GM12878 (cell line): ENCODE data around the gene GP9. TPM values are rescaled to one million over a fixed set of nuclear protein-coding genes. Genes with fewer than 3 reads are reported as not detected.

Experiments
- ATAC-seq: fragments of 200-7000 bp; cut with Tn5 transposase; 3 replicates; pipeline ENCODE4 v1.9.1; 2020; ENCODE audit warnings: mild to moderate bottlenecking, moderate library complexity
- BruUV-seq: library from RNA; stranded (reverse); fragments of 400-500 nt; replicated peaks from 2 replicates; lab custom pipeline; 2021; lab: Mats Ljungman, UMichigan
- CTCF ChIA-PET: fragments of 300-600 bp; sonication (Branson Sonifier 250); formaldehyde crosslinking; extraction: SDS; loops from one replicate; lab custom pipeline; 2021; ENCODE audit warnings: inconsistent platforms; lab: Yijun Ruan, JAX
- POLR2A ChIA-PET: fragments of 350-600 bp; formaldehyde crosslinking; extraction: SDS; loops from one replicate; lab custom pipeline; 2021; ENCODE audit warnings: inconsistent platforms; lab: Charles Lee
- RAD21 ChIA-PET: fragments of 300-600 bp; sonication (Branson Sonifier 250); formaldehyde crosslinking; loops from one replicate; lab custom pipeline; 2023; ENCODE audit warnings: antibody characterized with exemption; ENCODE audit not compliant: unreplicated experiment; lab: Charles Lee
- SMC1A ChIA-PET: fragments of 300-600 bp; sonication (Branson Sonifier 250); formaldehyde crosslinking; loops from one replicate; lab custom pipeline; 2023; ENCODE audit not compliant: unreplicated experiment, uncharacterized antibody; lab: Charles Lee
- DNase-seq: peaks from one replicate; pipeline ENCODE4 v3.0.0-alpha.2; 2011; ENCODE audit warnings: low read depth, low spot score
- FAIRE-seq: peaks from 3 replicates; lab custom pipeline; 2011; peaks lifted over from hg19 to GRCh38; lab: Jason Lieb, UNC
- H2AFZ ChIP-seq: 2 replicates; pipeline ENCODE4 v1.6.0; 2011; ENCODE audit warnings: low read depth, low read length, control low read depth; ENCODE audit not compliant: control insufficient read depth
- H3K27ac ChIP-seq: 2 replicates; pipeline ENCODE4 v1.5.1; 2011; ENCODE audit warnings: control low read depth; ENCODE audit not compliant: control insufficient read depth, insufficient read depth
- H3K27me3 ChIP-seq, 2 experiments: replicated peaks in 1 of 2; 2 replicates each; pipeline versions ENCODE4 v1.6.0 to v1.6.1; 2011; ENCODE audit warnings: low read length in 1 of 2; ENCODE audit not compliant: control insufficient read depth in 2 of 2, insufficient read depth in 2 of 2
- H3K36me3 ChIP-seq, 2 experiments: 2 replicates each; pipeline ENCODE4 v1.5.1; 2011; ENCODE audit warnings: low read length in 1 of 2; ENCODE audit not compliant: control insufficient read depth in 2 of 2, insufficient read depth in 2 of 2
- H3K4me1 ChIP-seq: 2 replicates; pipeline ENCODE4 v1.6.1; 2011; ENCODE audit warnings: mild to moderate bottlenecking, low read length, moderate library complexity, mixed read lengths; ENCODE audit not compliant: control insufficient read depth, insufficient read depth
- H3K4me2 ChIP-seq: 2 replicates; pipeline ENCODE4 v1.6.0; 2011; ENCODE audit warnings: control low read depth; ENCODE audit not compliant: control insufficient read depth, insufficient read depth
- H3K4me3 ChIP-seq: fragments of 200-600 bp; sonication (generic); 2 replicates; pipeline ENCODE4 v1.5.1; 2016
- H3K79me2 ChIP-seq: 2 replicates; pipeline ENCODE4 v1.6.0; 2011; ENCODE audit warnings: low read length; ENCODE audit not compliant: control insufficient read depth, insufficient read depth
- H3K9ac ChIP-seq: 2 replicates; pipeline ENCODE4 v1.8.0; 2011; ENCODE audit warnings: low read length, control low read depth, mixed read lengths; ENCODE audit not compliant: control insufficient read depth, insufficient read depth
- H3K9me3 ChIP-seq: replicated peaks from 3 replicates; pipeline ENCODE4 v1.5.1; 2011; ENCODE audit warnings: mild to moderate bottlenecking, low read length; ENCODE audit not compliant: control insufficient read depth, insufficient read depth
- H4K20me1 ChIP-seq: 2 replicates; pipeline ENCODE4 v1.6.0; 2011; ENCODE audit not compliant: control insufficient read depth, insufficient read depth
- CEBPB ChIP-seq, 2 experiments: fragments of 150-350 bp in 1 of 2; IDR thresholded peaks; 2 replicates each; pipeline ENCODE4 v1.6.1; 2012 to 2014; ENCODE audit warnings: low read depth in 2 of 2, low read length in 2 of 2, borderline replicate concordance in 1 of 2, inconsistent platforms in 1 of 2
- CHD1 ChIP-seq: IDR thresholded peaks from 2 replicates; pipeline ENCODE4 v1.6.1; 2012; ENCODE audit warnings: low read depth, low read length, improper control_type of control experiment
- IKZF2 ChIP-seq, 2 experiments: fragments of 450-650 bp; IDR thresholded peaks; 2 replicates each; pipeline ENCODE4 v1.6.1; 2017; ENCODE audit warnings: mild to moderate bottlenecking in 2 of 2, moderate library complexity in 2 of 2
- KLF5 ChIP-seq: fragments of 450-650 bp; IDR thresholded peaks from 2 replicates; pipeline ENCODE4 v1.6.1; 2014; ENCODE audit warnings: mild to moderate bottlenecking; ENCODE audit not compliant: partially characterized antibody
- PAX8 ChIP-seq: fragments of 450-650 bp; IDR thresholded peaks from 2 replicates; pipeline ENCODE4 v1.6.1; 2017; ENCODE audit warnings: mild to moderate bottlenecking, moderate library complexity
- TCF3 ChIP-seq: IDR thresholded peaks from 2 replicates; pipeline ENCODE4 v1.6.1; 2012; ENCODE audit warnings: low read depth, mild to moderate bottlenecking, low read length, borderline replicate concordance; ENCODE audit not compliant: insufficient read depth
- WGBS: methylation state at CpG from one replicate; pipeline ENCODE4 v1.1.6; 2016; ENCODE audit warnings: low lambda C conversion rate; ENCODE audit not compliant: insufficient replicate concordance, insufficient coverage; ENCODE audit errors: missing lambda C conversion rate; 5-methylcytosine and 5-hydroxymethylcytosine counted together
- in situ Hi-C: fragments of 300-500 bp; cut with MboI; formaldehyde crosslinking; loops from 9 replicates; pipeline ENCODE4 v1.14.3; 2018; ENCODE audit warnings: mixed read lengths
- intact Hi-C: fragments of 100-400 bp; cut with micrococcal nuclease; formaldehyde crosslinking; loops from one replicate; pipeline ENCODE4 v1.14.2; 2022; ENCODE audit not compliant: unreplicated experiment
- polyA plus RNA-seq, 11 experiments: library from polyadenylated mRNA; depleted of rRNA in 4 of 11; unstranded in 6 of 11; stranded (reverse) in 5 of 11; fragments of >200 nt; fragmentation: Nextera tagmentation in 4 of 11; fragmentation: Illumina TruSeq in 1 of 11; extraction: Ambion mirVana in 4 of 11; extraction: Trizol in 1 of 11; gene quantifications; 1 replicate in 1 of 11; 2 replicates in 10 of 11; pipeline versions ENCODE4 v1.2.1 to v1.2.3, GENCODE V29; 2011 to 2016; ENCODE audit warnings: inconsistent platforms in 2 of 11, missing spikeins in 2 of 11, low read depth in 1 of 11
- total RNA-seq, 4 experiments: library from RNA; depleted of rRNA in 3 of 4; stranded (reverse); fragments of >200 nt in 3 of 4; fragmentation: Illumina TruSeq in 1 of 4; extraction: Trizol in 1 of 4; gene quantifications; 2 replicates each; pipeline versions ENCODE4 v1.2.1 to v1.2.3, GENCODE V29; 2013 to 2021
- TF ChIP-seq, protein P1 (sequence below): fragments of 150-350 bp; IDR thresholded peaks from 2 replicates; pipeline ENCODE4 v1.6.1; 2016; ENCODE audit warnings: low read depth, low read length
- TF ChIP-seq, protein P2 (sequence below), 3 experiments: IDR thresholded peaks in 2 of 3; conservative IDR thresholded peaks in 1 of 3; 2 replicates each; pipeline ENCODE4 v1.5.1; 2011; ENCODE audit warnings: low read depth in 3 of 3, low read length in 3 of 3, mild to moderate bottlenecking in 3 of 3, control low read depth in 2 of 3, moderate library complexity in 2 of 3, inconsistent platforms in 1 of 3, mixed read lengths in 1 of 3; ENCODE audit not compliant: control insufficient read depth in 2 of 3, insufficient read depth in 1 of 3; ENCODE audit errors: extremely low read depth in 1 of 3
- TF ChIP-seq, protein P3 (sequence below): fragments of 450-650 bp; IDR thresholded peaks from 2 replicates; pipeline ENCODE4 v1.6.1; 2016; ENCODE audit warnings: mild to moderate bottlenecking, moderate library complexity, borderline replicate concordance

The GP9 gene
- total and polyA plus RNA-seq, 10 of the 15 experiments (the other 5 are each of a cell fraction or from before 2014, with no cell fraction given) = 0.15 TPM; not detected in 9

DNA sequence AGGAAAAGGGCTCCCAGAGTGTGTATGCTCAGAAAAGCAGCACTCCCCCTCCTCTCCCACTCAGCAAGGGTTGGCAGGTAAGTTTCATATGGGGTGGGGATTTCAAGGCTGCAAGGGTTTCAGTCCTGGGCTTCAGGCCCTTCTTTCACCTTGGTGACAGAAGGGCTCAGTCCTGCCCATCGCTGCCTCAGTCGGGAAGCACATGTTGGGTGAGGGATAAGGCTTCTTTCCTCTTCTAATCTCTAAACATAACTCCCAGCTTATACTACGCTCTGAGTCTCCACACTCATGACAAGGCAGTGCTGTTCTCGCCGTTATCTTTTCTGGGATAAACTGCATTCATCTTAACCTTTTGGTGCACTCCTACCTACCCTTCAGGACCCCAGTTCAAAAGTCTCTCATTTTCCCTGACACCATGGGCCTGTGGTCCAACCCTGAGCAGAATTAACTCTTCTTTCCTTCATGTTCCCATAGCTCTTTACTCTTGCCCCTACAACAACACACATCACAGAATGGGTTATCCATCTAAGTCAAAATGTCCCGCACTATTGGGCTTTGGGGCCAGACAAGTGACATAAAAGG, 44.0 kb downstream of the GP9 start (continued):
- TF ChIP-seq, protein P1, sequence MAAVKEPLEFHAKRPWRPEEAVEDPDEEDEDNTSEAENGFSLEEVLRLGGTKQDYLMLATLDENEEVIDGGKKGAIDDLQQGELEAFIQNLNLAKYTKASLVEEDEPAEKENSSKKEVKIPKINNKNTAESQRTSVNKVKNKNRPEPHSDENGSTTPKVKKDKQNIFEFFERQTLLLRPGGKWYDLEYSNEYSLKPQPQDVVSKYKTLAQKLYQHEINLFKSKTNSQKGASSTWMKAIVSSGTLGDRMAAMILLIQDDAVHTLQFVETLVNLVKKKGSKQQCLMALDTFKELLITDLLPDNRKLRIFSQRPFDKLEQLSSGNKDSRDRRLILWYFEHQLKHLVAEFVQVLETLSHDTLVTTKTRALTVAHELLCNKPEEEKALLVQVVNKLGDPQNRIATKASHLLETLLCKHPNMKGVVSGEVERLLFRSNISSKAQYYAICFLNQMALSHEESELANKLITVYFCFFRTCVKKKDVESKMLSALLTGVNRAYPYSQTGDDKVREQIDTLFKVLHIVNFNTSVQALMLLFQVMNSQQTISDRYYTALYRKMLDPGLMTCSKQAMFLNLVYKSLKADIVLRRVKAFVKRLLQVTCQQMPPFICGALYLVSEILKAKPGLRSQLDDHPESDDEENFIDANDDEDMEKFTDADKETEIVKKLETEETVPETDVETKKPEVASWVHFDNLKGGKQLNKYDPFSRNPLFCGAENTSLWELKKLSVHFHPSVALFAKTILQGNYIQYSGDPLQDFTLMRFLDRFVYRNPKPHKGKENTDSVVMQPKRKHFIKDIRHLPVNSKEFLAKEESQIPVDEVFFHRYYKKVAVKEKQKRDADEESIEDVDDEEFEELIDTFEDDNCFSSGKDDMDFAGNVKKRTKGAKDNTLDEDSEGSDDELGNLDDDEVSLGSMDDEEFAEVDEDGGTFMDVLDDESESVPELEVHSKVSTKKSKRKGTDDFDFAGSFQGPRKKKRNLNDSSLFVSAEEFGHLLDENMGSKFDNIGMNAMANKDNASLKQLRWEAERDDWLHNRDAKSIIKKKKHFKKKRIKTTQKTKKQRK = no peak

DNA sequence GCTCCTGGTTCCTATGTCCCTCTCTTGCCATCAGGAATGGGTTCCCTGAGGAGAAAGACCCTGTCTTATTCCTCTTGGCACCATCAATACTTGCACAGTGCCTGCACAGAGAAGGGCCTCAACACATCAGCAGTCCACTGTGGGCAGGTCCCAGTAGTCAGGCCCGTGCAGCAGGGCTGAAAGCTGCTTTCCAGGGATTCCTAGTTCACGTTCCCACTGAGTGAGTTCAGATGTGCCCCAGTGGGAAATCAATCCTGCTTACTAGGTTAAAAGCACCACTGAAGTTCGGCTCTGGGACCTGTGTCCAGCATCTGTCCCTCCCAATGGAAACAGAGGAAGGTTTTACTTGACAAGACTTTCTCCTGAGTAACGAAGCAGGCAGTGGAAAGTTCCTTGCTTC, 45.3 kb downstream of the GP9 start:
- no peak for FAIRE-seq
- no peaks in the 10 kb centered on the region for H3K27me3 ChIP-seq
- no peaks in the 10 kb centered on the region for H3K79me2 ChIP-seq
- no peak overlapping the region for H3K27ac ChIP-seq
- peaks cover 0 to 8% of the 10 kb centered on the region in 2 experiments; a peak in 1 of 4 replicates for H3K36me3 ChIP-seq
- 94% methylated on average over 4 of the region's 4 CpGs for WGBS
- no peaks in the 10 kb centered on the region for H3K4me1 ChIP-seq
- ChIA-PET POLR2A (no interaction called here), CTCF (interaction anchor here (1.6 kb wide), 1 partner anchor 52 kb away, joined by 5 read pairs; no protein-coding TSS in a partner anchor), RAD21 (no interaction called here), SMC1A (no interaction called here)
- H2AFZ ChIP-seq = no peak overlapping the region
- DNase-seq = no peak
- in situ Hi-C loops (no loop called here), intact Hi-C loops (no loop called here)
- ATAC-seq = no peak
- no peaks in the 10 kb centered on the region for H3K9me3 ChIP-seq
- no peak overlapping the region for H3K9ac ChIP-seq
- no peak overlapping the region for H3K4me3 ChIP-seq
- BruUV-seq = no TSS peak
- no peak overlapping the region for H3K4me2 ChIP-seq
- no peaks in the 10 kb centered on the region for H4K20me1 ChIP-seq
- TF ChIP-seq, protein P2, sequence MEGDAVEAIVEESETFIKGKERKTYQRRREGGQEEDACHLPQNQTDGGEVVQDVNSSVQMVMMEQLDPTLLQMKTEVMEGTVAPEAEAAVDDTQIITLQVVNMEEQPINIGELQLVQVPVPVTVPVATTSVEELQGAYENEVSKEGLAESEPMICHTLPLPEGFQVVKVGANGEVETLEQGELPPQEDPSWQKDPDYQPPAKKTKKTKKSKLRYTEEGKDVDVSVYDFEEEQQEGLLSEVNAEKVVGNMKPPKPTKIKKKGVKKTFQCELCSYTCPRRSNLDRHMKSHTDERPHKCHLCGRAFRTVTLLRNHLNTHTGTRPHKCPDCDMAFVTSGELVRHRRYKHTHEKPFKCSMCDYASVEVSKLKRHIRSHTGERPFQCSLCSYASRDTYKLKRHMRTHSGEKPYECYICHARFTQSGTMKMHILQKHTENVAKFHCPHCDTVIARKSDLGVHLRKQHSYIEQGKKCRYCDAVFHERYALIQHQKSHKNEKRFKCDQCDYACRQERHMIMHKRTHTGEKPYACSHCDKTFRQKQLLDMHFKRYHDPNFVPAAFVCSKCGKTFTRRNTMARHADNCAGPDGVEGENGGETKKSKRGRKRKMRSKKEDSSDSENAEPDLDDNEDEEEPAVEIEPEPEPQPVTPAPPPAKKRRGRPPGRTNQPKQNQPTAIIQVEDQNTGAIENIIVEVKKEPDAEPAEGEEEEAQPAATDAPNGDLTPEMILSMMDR (IDR thresholded peaks at IDR 0.05 in 2 of 3, conservative IDR thresholded peaks at IDR 0.05 in 1 of 3; ENCODE audit: control insufficient read depth in 2 of 3, extremely low read depth in 1 of 3, insufficient read depth in 1 of 3, low read depth in 3 of 3, low read length in 3 of 3) = no peak
- TF ChIP-seq CEBPB (IDR thresholded peaks at IDR 0.05; ENCODE audit: borderline replicate concordance in 1 of 2, low read depth in 2 of 2, low read length in 2 of 2) (no peak), IKZF2 (IDR thresholded peaks at IDR 0.05) (no peak), CHD1 (no peak), KLF5 (no peak), TCF3 (no peak), PAX8 (no peak)
- TF ChIP-seq, protein P3, sequence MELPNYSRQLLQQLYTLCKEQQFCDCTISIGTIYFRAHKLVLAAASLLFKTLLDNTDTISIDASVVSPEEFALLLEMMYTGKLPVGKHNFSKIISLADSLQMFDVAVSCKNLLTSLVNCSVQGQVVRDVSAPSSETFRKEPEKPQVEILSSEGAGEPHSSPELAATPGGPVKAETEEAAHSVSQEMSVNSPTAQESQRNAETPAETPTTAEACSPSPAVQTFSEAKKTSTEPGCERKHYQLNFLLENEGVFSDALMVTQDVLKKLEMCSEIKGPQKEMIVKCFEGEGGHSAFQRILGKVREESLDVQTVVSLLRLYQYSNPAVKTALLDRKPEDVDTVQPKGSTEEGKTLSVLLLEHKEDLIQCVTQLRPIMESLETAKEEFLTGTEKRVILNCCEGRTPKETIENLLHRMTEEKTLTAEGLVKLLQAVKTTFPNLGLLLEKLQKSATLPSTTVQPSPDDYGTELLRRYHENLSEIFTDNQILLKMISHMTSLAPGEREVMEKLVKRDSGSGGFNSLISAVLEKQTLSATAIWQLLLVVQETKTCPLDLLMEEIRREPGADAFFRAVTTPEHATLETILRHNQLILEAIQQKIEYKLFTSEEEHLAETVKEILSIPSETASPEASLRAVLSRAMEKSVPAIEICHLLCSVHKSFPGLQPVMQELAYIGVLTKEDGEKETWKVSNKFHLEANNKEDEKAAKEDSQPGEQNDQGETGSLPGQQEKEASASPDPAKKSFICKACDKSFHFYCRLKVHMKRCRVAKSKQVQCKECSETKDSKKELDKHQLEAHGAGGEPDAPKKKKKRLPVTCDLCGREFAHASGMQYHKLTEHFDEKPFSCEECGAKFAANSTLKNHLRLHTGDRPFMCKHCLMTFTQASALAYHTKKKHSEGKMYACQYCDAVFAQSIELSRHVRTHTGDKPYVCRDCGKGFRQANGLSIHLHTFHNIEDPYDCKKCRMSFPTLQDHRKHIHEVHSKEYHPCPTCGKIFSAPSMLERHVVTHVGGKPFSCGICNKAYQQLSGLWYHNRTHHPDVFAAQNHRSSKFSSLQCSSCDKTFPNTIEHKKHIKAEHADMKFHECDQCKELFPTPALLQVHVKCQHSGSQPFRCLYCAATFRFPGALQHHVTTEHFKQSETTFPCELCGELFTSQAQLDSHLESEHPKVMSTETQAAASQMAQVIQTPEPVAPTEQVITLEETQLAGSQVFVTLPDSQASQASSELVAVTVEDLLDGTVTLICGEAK = no peak
